Hepatic stellate cell (primary cell): ENCODE data around the gene FUBP3.

Source experiments
- DNase-seq: peaks from one replicate; pipeline ENCODE4 v3.0.0; 2011; ENCODE audit warnings: low spot score

Gene FUBP3

GRCh38 chr9:130662099-130662969, 83.0 kb downstream of the FUBP3 start:
- no peak for DNase-seq

- no peak for DNase-seq
Observed at GRCh38 chr9:130662970-130663257, 83.5 kb downstream of the FUBP3 start.

GRCh38 chr9:130663258-130663976, 84.0 kb downstream of the FUBP3 start:
- no peak for DNase-seq

GRCh38 chr9:130663977-130664250, 84.5 kb downstream of the FUBP3 start:
- no peak for DNase-seq

GRCh38 chr9:130664251-130665028, 85.1 kb downstream of the FUBP3 start, which contains the start of gene PRDM12:
PRDM12 (plus strand) TSS chr9:130664594; CDS start chr9:130664654, 60 bp downstream.
- DNase-seq, result no peak

- no peak for DNase-seq
Observed at GRCh38 chr9:130665029-130665430, 85.7 kb downstream of the FUBP3 start.

- no peak for DNase-seq
Observed at GRCh38 chr9:130665431-130666392, 86.3 kb downstream of the FUBP3 start.

- DNase-seq, result no peak
Observed at GRCh38 chr9:130666393-130667119, 87.2 kb downstream of the FUBP3 start.

GRCh38 chr9:130667120-130667435, 87.7 kb downstream of the FUBP3 start:
- no peak for DNase-seq

- DNase-seq, result no peak
Observed at GRCh38 chr9:130668196-130668595, 88.8 kb downstream of the FUBP3 start.

GRCh38 chr9:130668659-130669058, 89.3 kb downstream of the FUBP3 start:
- no peak for DNase-seq

- no peak for DNase-seq
Observed at GRCh38 chr9:130669965-130670364, 90.6 kb downstream of the FUBP3 start.

GRCh38 chr9:130670644-130671043, 91.3 kb downstream of the FUBP3 start:
- DNase-seq, result no peak

- no peak for DNase-seq
Observed at GRCh38 chr9:130672466-130672865, 93.1 kb downstream of the FUBP3 start.

- DNase-seq, result no peak
Observed at GRCh38 chr9:130672933-130673615, 93.7 kb downstream of the FUBP3 start.

GRCh38 chr9:130675396-130675795, 96.0 kb downstream of the FUBP3 start:
- no peak for DNase-seq

GRCh38 chr9:130677252-130677651, 97.9 kb downstream of the FUBP3 start:
- DNase-seq, result no peak

GRCh38 chr9:130680836-130681768, 101.7 kb downstream of the FUBP3 start:
- DNase-seq, result peak; percentile 95

GRCh38 chr9:130681769-130682420, 102.5 kb downstream of the FUBP3 start:
- no peak for DNase-seq
